ENCODE measurements around the gene SORL1. TPM values are rescaled to one million over a fixed set of nuclear protein-coding genes. Genes with fewer than 3 reads are reported as not detected.
A peak's percentile ranks its signal among the peaks of the same experiment; 100 is the strongest.
"Not testable (repeated sequence)": the region's sequence is repeated elsewhere in the genome, so short reads cannot be mapped to it uniquely, and the experiment has no call there.

Gene SORL1
- total RNA-seq, 2 experiments from 2014 or later, result 115 to 116 TPM

GRCh38 chr11:121486054-121486453, 33.9 kb downstream of the SORL1 start:
- H3K4me3 Mint-ChIP-seq, result no peak overlapping the region
- POLR2A ChIA-PET, result no interaction called here
- H3K36me3 Mint-ChIP-seq (ENCODE audit: low read depth), result peaks cover 62% of the 10 kb centered on the region
- no peak overlapping the region for H3K27ac Mint-ChIP-seq
- no peak for DNase-seq
- H3K27me3 Mint-ChIP-seq, result no peaks in the 10 kb centered on the region
- peaks cover 42% of the 10 kb centered on the region for H3K4me1 Mint-ChIP-seq
- no peaks in the 10 kb centered on the region for H3K9me3 Mint-ChIP-seq
- CTCF ChIA-PET, result interaction anchor here (1.2 kb wide), 1 partner anchor 21 kb away, joined by 3 read pairs; no protein-coding TSS in a partner anchor

DNA sequence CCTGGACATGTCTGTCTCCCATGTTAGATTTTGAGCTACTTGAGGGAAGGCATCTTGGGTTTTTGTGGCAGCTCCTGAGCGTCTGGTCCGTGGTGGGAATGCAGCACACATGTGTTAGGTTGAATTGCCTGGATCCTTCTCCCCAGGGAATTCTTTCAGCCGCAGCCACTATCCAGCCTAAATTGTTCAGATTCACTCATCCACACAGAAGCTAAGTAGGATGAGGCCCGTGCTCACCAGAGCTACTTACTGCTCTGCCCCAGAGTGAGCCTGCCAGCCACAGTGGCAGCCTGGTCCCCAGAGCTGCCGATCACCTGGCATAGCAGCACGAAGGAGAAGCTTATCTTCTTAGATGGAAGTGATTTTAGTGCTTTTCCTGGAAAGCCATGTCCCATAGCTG, 35.1 kb downstream of the SORL1 start:
- Mint-ChIP-seq H3K9me3 (no peaks in the 10 kb centered on the region), H3K4me3 (no peak overlapping the region), H3K27ac (no peak overlapping the region), H3K36me3 (ENCODE audit: low read depth) (peaks cover 71% of the 10 kb centered on the region), H3K4me1 (peaks cover 34% of the 10 kb centered on the region), H3K27me3 (no peaks in the 10 kb centered on the region)
- ChIA-PET POLR2A (interaction anchor here (1.2 to 1.5 kb wide), 2 partner anchors 36 to 38 kb away, joined by 5 to 6 read pairs; no protein-coding TSS in a partner anchor), CTCF (interaction anchor here (1.4 kb wide), 1 partner anchor 23 kb away, joined by 4 read pairs; no protein-coding TSS in a partner anchor)
- DNase-seq, result no peak

- Mint-ChIP-seq H3K27me3 (no peaks in the 10 kb centered on the region), H3K9me3 (no peaks in the 10 kb centered on the region), H3K4me3 (no peak overlapping the region), H3K27ac (no peak overlapping the region), H3K36me3 (ENCODE audit: low read depth) (peaks cover 75% of the 10 kb centered on the region), H3K4me1 (peaks cover 24% of the 10 kb centered on the region)
- no peak for DNase-seq
- ChIA-PET CTCF (interaction anchor here (1.4 kb wide), 1 partner anchor 24 kb away, joined by 4 read pairs; no protein-coding TSS in a partner anchor), POLR2A (interaction anchor here (1.2 to 1.5 kb wide), 2 partner anchors 37 to 39 kb away, joined by 5 to 6 read pairs; no protein-coding TSS in a partner anchor)
Measured at GRCh38 chr11:121488170-121488569, 36.1 kb downstream of the SORL1 start.

DNA sequence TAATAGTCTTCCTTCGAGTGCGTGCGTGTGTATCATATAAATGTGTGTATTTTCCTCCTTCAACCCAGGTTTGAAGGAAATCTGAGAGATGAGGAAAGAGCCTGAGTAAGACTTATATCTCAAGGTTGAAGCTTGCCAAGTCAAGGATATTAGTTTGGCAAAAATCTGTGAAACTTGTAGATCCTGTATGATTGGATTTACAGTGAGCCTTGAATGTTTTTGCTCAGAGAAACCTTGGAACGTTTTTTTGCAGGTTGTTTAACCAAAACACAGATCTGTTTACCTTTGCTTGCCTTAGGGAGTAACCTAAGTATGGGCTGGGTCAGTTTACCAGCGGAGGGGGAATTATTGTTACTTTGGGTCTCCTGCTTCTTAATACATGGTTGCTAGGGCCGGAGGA, 36.5 kb downstream of the SORL1 start:
- Mint-ChIP-seq H3K4me3 (no peak overlapping the region), H3K9me3 (no peaks in the 10 kb centered on the region), H3K4me1 (peaks cover 22% of the 10 kb centered on the region), H3K27ac (no peak overlapping the region), H3K27me3 (no peaks in the 10 kb centered on the region), H3K36me3 (ENCODE audit: low read depth) (peaks cover 76% of the 10 kb centered on the region)
- CTCF ChIA-PET, result interaction anchor here (1.4 kb wide), 1 partner anchor 25 kb away, joined by 4 read pairs; no protein-coding TSS in a partner anchor
- POLR2A ChIA-PET, result interaction anchor here (1.2 kb wide), 1 partner anchor 37 kb away, joined by 6 read pairs; no protein-coding TSS in a partner anchor
- no peak for DNase-seq

DNA sequence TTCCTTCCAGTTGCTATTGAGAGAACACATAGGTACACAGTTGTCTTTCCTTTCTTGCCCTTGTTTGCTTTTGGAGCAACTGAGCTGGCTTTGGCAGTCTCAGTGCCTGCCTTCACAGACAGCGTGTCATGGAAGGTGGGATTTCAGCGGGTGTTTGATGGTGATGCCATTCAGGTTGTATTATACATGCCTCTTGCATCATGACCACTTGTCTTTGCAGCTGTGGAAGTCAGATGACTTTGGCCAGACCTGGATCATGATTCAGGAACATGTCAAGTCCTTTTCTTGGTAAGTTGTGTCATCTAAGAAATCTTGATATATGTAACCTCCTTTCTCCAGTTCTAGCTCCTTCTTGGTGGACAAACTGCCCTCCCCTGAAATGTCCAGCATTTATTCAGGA, 37.7 kb downstream of the SORL1 start:
- H3K9me3 Mint-ChIP-seq, result no peaks in the 10 kb centered on the region
- peaks cover 25% of the 10 kb centered on the region for H3K4me1 Mint-ChIP-seq
- H3K27me3 Mint-ChIP-seq, result no peaks in the 10 kb centered on the region
- H3K27ac Mint-ChIP-seq, result no peak overlapping the region
- POLR2A ChIA-PET, result no interaction called here
- H3K4me3 Mint-ChIP-seq, result no peak overlapping the region
- peaks cover 74% of the 10 kb centered on the region for H3K36me3 Mint-ChIP-seq (ENCODE audit: low read depth)
- CTCF ChIA-PET, result interaction anchor here (0.6 kb wide), 1 partner anchor 1774 kb away, joined by 5 read pairs; no protein-coding TSS in a partner anchor
- no peak for DNase-seq

- H3K9me3 Mint-ChIP-seq, result no peaks in the 10 kb centered on the region
- peak overlapping the region; percentile 5 for H3K4me3 Mint-ChIP-seq
- peaks cover 83% of the 10 kb centered on the region for H3K36me3 Mint-ChIP-seq (ENCODE audit: low read depth)
- ChIA-PET CTCF (interaction anchor here (0.7 to 3.8 kb wide), 3 partner anchors 13 to 175 kb away, joined by 3 to 11 read pairs (median 5); partner anchors contain the start of genes SORL1 and SORL1-AS1), POLR2A (interaction anchor here (0.6 to 2.4 kb wide), 5 partner anchors 12 to 44 kb away, joined by 3 to 19 read pairs (median 3); no protein-coding TSS in a partner anchor)
- DNase-seq, result peak; percentile 25
- peaks cover 28% of the 10 kb centered on the region for H3K4me1 Mint-ChIP-seq
- peak overlapping the region; percentile 55 for H3K27ac Mint-ChIP-seq
- H3K27me3 Mint-ChIP-seq, result no peaks in the 10 kb centered on the region
Measured at GRCh38 chr11:121494355-121495099, 42.4 kb downstream of the SORL1 start.

DNA sequence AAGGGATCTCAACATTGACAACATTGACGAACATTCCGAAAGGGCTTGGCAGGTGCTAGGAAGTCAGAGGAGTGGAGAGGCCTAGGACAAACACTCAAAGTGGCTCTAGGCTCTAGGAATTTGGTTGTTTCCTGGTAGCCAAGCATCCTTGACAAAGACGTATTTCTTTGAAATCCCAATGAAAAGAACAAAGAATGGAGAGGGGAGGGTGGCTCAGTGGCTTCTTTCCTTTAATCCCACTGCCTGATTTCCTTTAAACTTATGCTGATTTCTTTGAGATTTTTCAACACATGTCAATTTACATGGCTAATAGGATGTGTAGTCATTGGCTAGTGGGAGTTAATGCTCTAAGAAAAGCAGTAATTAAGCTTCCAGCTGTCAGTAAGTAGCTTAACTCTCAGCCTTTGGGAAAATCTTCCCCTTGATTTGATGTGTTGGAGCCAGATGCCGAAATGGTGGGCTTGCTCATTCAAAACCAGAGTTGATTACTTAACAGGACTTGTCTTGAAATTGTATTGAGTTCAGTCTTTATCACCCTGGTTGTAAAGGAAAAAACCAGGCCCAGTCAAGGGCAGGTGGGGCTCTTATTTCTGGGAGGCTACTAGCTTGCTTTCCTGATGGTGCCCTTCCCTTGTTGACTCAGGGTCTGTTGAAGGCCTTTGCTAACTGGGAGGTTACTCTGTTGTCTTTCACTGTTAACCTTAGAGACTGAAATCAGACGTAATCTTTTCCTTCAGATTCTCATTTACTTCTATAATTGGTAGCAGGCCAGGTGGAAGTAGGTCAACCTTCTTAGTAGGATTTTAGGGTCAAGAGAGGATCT, 45.3 kb downstream of the SORL1 start:
- Mint-ChIP-seq H3K4me3 (no peak overlapping the region), H3K36me3 (ENCODE audit: low read depth) (peaks cover 78% of the 10 kb centered on the region), H3K27me3 (no peaks in the 10 kb centered on the region), H3K9me3 (peaks cover 4% of the 10 kb centered on the region), H3K4me1 (peaks cover 37% of the 10 kb centered on the region), H3K27ac (no peak overlapping the region)
- POLR2A ChIA-PET, result no interaction called here
- CTCF ChIA-PET, result interaction anchor here (3.8 kb wide), 1 partner anchor 45 kb away, joined by 11 read pairs; the partner anchor contains the start of genes SORL1 and SORL1-AS1
- DNase-seq, result no peak

DNA sequence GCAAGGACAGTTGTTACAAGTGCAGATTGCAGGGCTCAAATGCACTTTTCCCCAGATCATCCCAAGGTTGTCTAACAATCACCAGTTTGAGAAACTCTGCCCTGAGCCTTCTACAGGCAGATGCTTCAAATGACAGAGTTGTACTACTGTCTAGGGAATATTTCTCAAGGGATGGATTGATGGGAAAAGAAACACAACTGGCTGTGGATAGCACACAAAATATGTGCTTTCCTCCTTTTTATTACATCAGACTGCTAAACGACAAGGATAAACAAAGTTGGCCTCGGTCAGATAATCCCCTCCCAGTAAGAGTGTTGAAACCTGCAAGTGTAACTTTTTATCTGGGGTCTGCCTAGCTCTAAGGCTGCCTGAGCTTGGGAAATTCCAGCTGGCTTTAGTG, 47.3 kb downstream of the SORL1 start:
- peaks cover 4% of the 10 kb centered on the region for H3K9me3 Mint-ChIP-seq
- peaks cover 26% of the 10 kb centered on the region for H3K4me1 Mint-ChIP-seq
- no peak for DNase-seq
- no peak overlapping the region for H3K4me3 Mint-ChIP-seq
- no peak overlapping the region for H3K27ac Mint-ChIP-seq
- POLR2A ChIA-PET, result no interaction called here
- H3K36me3 Mint-ChIP-seq (ENCODE audit: low read depth), result peaks cover 84% of the 10 kb centered on the region
- CTCF ChIA-PET, result interaction anchor here (1.7 kb wide), 1 partner anchor 8 kb away, joined by 5 read pairs; no protein-coding TSS in a partner anchor
- no peaks in the 10 kb centered on the region for H3K27me3 Mint-ChIP-seq

DNA sequence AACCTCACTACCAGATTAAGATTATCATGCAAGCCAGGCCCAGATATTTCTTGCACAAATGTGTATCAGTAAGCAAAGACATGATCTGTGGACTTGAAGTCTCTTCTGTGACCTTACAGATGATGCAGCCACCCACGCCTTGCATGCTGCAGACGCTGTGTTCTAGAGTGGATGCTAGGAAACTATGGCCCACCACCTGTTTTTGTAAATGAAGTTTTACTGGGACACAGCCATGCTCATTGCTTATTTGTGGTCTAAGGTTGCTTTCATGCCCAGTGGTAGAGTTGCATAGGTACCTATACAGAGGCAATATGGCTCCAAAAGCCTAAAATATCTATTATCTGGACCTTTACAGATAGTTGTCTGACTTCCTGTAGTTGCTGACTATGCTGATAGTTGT, 48.2 kb downstream of the SORL1 start:
- no peak for DNase-seq
- CTCF ChIA-PET, result interaction anchor here (1.7 kb wide), 1 partner anchor 7 kb away, joined by 5 read pairs; no protein-coding TSS in a partner anchor
- Mint-ChIP-seq H3K27me3 (no peaks in the 10 kb centered on the region), H3K9me3 (peaks cover 4% of the 10 kb centered on the region), H3K4me3 (no peak overlapping the region), H3K36me3 (ENCODE audit: low read depth) (peaks cover 85% of the 10 kb centered on the region), H3K4me1 (peaks cover 18% of the 10 kb centered on the region), H3K27ac (no peak overlapping the region)
- POLR2A ChIA-PET, result no interaction called here

DNA sequence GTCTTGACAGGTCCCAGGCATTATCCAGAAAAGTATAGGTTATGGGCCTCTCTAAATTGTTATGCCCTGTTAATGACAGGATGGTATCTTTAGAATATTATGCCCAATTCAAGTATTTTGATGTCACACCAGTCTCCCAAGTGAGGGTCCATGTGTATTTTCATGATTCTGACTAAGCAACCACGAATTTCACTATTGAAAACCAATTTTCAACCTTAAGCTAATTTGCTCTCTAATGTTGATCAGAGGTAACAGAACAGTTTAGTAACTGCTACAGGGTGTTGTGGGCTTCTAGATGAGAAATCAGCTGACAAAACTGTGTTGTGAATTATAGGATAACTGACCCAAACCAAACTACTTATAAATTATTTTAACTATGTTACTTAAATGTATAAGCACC, 48.6 kb downstream of the SORL1 start:
- no peak for DNase-seq
- H3K4me1 Mint-ChIP-seq, result peaks cover 13% of the 10 kb centered on the region
- POLR2A ChIA-PET, result no interaction called here
- peaks cover 85% of the 10 kb centered on the region for H3K36me3 Mint-ChIP-seq (ENCODE audit: low read depth)
- peaks cover 5% of the 10 kb centered on the region for H3K9me3 Mint-ChIP-seq
- H3K27me3 Mint-ChIP-seq, result no peaks in the 10 kb centered on the region
- H3K27ac Mint-ChIP-seq, result no peak overlapping the region
- CTCF ChIA-PET, result no interaction called here
- H3K4me3 Mint-ChIP-seq, result no peak overlapping the region

GRCh38 chr11:121503051-121503450, 50.9 kb downstream of the SORL1 start:
- Mint-ChIP-seq H3K4me1 (peaks cover 13% of the 10 kb centered on the region), H3K9me3 (peaks cover 15% of the 10 kb centered on the region), H3K27me3 (no peaks in the 10 kb centered on the region), H3K27ac (no peak overlapping the region), H3K36me3 (ENCODE audit: low read depth) (peaks cover 83% of the 10 kb centered on the region), H3K4me3 (no peak overlapping the region)
- POLR2A ChIA-PET, result no interaction called here
- CTCF ChIA-PET, result no interaction called here
- no peak for DNase-seq

GRCh38 chr11:121506237-121506636, 54.1 kb downstream of the SORL1 start:
- POLR2A ChIA-PET, H3K4me3 Mint-ChIP-seq, H3K27me3 Mint-ChIP-seq, H3K27ac Mint-ChIP-seq, CTCF ChIA-PET, DNase-seq: not testable (repeated sequence)
- peaks cover 14% of the 10 kb centered on the region for H3K9me3 Mint-ChIP-seq
- H3K36me3 Mint-ChIP-seq (ENCODE audit: low read depth), result peaks cover 83% of the 10 kb centered on the region
- H3K4me1 Mint-ChIP-seq, result peaks cover 17% of the 10 kb centered on the region

- Mint-ChIP-seq H3K9me3 (peaks cover 12% of the 10 kb centered on the region), H3K27me3 (no peaks in the 10 kb centered on the region), H3K36me3 (ENCODE audit: low read depth) (peaks cover 81% of the 10 kb centered on the region), H3K4me1 (peaks cover 27% of the 10 kb centered on the region), H3K27ac (no peak overlapping the region), H3K4me3 (no peak overlapping the region)
- ChIA-PET POLR2A (no interaction called here), CTCF (interaction anchor here (1.3 kb wide), 1 partner anchor 9 kb away, joined by 5 read pairs; no protein-coding TSS in a partner anchor)
- no peak for DNase-seq
Measured at GRCh38 chr11:121508449-121508848, 56.3 kb downstream of the SORL1 start.

All from activated CD4-positive, alpha-beta memory T cell treated with anti-CD3 and anti-CD28 coated beads, Interleukin-2, amount 10 ng/mL, durations not matched to agents 7 days and 5 days (primary cell).